Body of pancreas (tissue), 4 donors: Measurements from ENCODE around the gene SPANXC.

Experiments used
- CTCF ChIP-seq, 7 experiments: fragments of 450-650 bp in 4 of 7; fragments of 200-600 bp in 3 of 7; sonication (generic) in 3 of 7; IDR thresholded peaks; one replicate each; pipeline ENCODE4 v1.5.1; 2016 to 2019; ENCODE audit warnings: antibody characterized with exemption in 7 of 7
- POLR2A ChIP-seq, 3 donors: fragments of 450-650 bp; IDR thresholded peaks; one replicate each; pipeline ENCODE4 v1.6.1; 2016; ENCODE audit warnings: antibody characterized with exemption in 3 of 3, mild to moderate bottlenecking in 2 of 3

DNA sequence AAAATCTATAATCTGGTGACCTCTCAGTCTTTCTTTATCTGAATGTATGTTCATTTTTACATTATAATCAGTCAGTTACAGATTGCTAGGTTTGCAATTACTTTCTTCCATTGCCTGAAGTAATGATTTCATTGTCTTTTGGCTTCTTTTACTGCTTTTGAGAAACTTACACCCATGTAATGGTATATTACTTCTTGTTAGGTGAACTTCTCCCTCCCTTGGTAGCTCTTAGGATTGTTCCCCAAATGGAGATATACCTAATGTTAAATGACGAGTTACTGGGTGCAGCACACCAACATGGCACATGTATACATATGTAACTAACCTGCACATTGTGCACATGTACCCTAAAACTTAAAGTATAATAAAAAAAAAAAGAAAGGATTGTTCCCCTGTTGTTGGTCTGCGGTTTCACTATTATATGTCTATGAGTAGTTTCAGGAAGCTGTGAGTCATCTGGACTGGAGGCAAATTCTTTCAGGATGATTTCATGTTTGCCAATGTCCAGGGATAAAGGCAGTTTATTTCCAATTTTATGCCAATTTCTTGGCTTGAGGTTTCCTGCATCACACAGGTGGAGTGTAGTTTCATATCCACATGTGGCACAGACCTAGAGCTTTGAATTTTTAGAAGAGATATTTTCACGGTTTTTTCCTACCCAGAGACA is 21.8 kb downstream of the SPANXC start:
- no peak for TF ChIP-seq CTCF (IDR thresholded peaks at IDR 0.05)
- TF ChIP-seq POLR2A (IDR thresholded peaks at IDR 0.05) = no peak
